ENCODE results near the gene MVK.

Gene MVK

GRCh38 chr12:109609342-109609741 lies 35.7 kb downstream of the MVK start:
- no peak for DNase-seq (ENCODE audit: low spot score)

- DNase-seq (ENCODE audit: low spot score): no peak
These were observed 36.9 kb downstream of the MVK start for GRCh38 chr12:109610523-109610922.

- no peak for DNase-seq (ENCODE audit: low spot score)
These were observed 37.6 kb downstream of the MVK start for GRCh38 chr12:109611223-109611622.

GRCh38 chr12:109612003-109612402 lies 38.4 kb downstream of the MVK start:
- DNase-seq (ENCODE audit: low spot score): no peak

DNA sequence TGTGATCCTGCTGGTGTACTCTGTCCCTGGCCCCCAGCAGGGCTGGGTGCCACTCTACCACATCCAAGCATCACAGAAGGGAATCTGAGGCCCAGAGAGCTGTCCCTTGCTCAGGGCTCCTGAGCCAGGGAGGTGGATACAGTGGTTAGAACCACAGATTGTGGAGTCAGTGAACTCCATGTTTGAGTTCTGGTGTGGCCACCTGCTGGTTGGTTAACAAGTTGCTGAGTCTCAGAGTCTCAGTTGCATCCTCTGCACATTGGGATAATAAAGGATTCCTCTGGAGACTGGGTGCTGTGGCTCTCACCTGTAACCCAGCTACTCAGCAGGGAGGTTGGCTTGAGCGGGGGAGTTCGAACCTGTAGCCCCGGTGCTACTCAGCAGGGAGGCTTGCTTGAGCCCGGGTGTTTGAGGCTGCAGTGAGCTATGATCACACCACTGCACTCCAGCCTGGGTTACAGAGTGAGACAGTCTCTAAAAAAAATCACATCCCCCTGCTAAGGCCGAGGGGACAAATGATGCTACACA lies 39.4 kb downstream of the MVK start:
- DNase-seq (ENCODE audit: low spot score): no peak

DNA sequence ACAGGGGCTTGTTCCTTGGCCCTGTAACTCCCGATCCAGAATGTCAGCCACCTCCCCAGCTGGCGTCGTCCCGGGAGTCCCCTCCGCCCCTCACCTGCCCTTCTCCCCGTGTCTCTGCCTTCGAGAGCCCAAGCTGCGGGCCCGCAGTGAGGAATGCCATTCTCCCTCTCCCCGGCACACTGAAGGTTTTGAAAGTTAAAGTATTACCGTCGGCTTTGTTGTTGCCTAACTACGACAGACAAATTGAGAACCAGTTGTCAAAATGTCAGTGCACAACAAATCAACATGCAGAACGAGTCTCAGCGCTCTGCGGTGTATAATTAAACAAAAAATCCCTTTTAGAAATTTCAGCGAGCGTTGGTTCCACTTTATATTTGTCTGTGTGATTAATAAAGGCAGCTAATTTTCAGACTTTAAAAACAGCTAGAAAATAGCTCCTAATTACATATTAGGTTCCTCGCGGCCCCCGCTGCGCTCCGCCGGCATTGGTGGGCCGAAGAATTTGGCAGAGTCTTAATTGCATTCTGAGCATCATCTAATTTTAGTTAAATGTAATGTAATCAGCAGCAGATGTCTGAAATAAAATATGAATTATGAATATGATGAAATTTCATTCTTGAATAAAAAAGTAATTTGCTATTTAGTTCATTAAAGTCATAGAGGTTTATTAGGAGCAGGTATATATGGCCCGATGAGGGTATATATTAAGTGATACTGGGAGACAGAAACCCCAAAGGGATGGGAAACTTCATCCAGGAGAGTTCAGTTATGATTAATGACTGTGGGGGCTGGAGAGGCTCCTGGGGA lies 40.3 kb downstream of the MVK start:
- no peak for DNase-seq (ENCODE audit: low spot score)

DNA sequence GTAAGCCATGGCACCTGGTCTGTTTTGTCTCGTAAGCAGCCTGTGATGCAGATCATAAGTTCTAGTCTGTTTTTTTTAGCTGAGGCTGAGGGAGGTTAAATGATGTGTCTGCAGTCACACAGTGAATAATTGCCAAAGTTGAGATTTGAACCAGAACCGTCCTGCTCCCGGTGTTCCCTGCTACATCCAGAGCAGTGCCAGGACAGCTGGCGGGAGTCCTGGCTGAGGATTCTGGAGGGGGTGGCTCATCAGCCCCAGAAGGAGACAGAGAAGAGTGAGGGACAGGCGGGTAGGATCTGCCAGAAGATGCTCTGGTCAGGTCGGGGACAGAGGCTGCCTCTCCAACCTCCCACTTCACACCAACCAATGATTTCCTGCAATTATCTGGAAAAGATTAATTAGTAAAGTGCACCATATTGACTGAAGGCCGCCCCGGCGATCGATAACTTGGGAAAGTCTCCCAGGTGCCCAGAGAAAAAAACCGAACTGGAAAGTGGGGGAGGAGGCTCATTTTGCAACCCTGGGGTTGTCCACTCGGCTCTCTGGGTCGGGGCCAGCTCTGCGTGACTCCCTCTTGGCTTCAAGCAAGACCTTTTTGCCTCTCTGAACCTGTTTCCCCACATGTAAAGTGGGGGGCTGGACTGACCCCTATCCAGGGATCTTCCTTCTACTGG lies 42.1 kb downstream of the MVK start:
- DNase-seq (ENCODE audit: low spot score): no peak

GRCh38 chr12:109617491-109617890 lies 43.9 kb downstream of the MVK start:
- DNase-seq (ENCODE audit: low spot score): no peak

- DNase-seq (ENCODE audit: low spot score): no peak
These were observed 44.5 kb downstream of the MVK start for GRCh38 chr12:109618082-109618481.

- no peak for DNase-seq (ENCODE audit: low spot score)
These were observed 45.5 kb downstream of the MVK start for GRCh38 chr12:109619002-109619604.

GRCh38 chr12:109621211-109621694 lies 47.7 kb downstream of the MVK start:
- peak; percentile 86 for DNase-seq (ENCODE audit: low spot score)

- DNase-seq (ENCODE audit: low spot score): peak; percentile 40
These were observed 48.3 kb downstream of the MVK start for GRCh38 chr12:109621901-109622364.

GRCh38 chr12:109624467-109624866 lies 50.9 kb downstream of the MVK start:
- peak; percentile 26 for DNase-seq (ENCODE audit: low spot score)

GRCh38 chr12:109625131-109625559 lies 51.6 kb downstream of the MVK start:
- DNase-seq (ENCODE audit: low spot score): peak; percentile 36

GRCh38 chr12:109625749-109626377 lies 52.3 kb downstream of the MVK start:
- DNase-seq (ENCODE audit: low spot score): no peak

DNA sequence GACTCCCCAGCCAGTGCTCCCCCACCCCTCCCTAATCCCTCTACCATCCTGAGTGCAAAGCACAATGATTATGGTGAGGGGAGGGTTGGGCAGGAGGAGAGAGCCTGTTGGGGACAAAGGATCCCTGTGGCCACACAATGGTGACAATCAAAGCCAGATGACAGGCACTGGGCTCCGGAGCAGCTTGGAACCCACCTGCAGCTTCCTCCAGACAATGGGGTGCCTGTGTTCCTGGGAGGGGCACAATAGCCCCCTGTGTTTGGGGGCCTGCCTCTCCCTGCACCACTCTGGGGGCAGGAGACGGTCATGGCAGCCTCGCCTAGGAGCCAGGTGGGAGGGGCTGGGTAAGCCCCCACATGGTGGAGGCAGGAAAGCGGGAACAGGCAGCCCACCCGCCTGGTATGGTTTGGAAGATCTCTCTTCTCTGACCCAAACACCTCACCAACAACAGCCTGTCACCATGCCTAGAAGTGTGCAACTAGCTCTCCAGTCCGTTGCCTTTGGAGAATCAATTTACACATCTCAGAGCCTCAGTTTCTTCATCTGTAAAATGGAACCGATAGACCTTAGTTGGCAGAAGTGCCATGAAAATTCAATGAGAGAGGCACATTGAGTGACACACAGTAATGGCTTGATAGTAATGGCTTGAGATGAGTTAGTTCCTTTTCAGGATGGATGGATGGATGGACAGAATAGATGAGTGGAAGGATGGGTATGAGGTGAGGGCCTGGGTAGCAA lies 53.0 kb downstream of the MVK start:
- DNase-seq (ENCODE audit: low spot score): no peak

DNA sequence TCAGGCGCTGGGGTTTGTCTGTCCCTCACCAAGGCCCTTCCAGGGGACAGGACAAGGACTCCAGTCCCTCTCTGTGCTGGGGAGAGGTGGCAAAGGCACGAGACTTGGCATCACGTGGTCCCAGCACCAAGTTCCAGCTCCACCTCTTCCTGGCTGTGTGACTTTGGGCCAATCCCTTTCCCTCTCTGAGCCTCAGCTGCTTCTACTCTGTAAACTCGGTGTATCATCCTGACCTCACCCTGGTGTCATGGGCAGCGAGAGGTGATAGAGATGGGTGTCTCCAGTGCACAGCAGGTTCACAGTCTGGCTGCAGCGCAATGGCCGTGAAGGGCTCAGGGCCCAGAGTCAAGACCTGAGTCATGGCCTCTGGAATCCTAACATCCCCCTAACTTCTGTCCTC lies 54.0 kb downstream of the MVK start:
- no peak for DNase-seq (ENCODE audit: low spot score)

- DNase-seq (ENCODE audit: low spot score): no peak
These were observed 56.5 kb downstream of the MVK start for GRCh38 chr12:109630107-109630506.

DNA sequence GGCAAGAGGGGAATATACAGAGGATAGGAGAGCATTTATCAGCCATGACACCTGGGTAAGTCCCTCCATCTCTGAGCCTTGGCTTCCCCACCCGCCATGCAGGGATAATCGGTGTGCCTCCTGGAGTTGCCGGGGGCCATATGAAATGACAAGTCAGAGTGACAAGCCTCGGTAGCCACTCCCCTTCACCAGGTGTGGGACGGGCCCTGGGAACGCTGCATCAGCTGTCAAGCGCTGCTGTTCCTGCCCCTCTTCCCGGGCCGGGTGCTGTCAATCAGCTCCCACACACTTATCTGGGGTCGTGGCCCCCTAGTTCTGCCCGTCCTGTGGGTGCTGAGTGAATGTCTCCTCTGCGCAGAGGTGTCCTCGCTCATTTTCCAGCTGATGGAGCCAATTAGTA lies 57.2 kb downstream of the MVK start:
- DNase-seq (ENCODE audit: low spot score): no peak

GRCh38 chr12:109631302-109631701 lies 57.7 kb downstream of the MVK start:
- DNase-seq (ENCODE audit: low spot score): no peak

- no peak for DNase-seq (ENCODE audit: low spot score)
These were observed 58.2 kb downstream of the MVK start for GRCh38 chr12:109631751-109632150.

Measured in SW480 (cell line).